RKO (cell line): ENCODE data around the gene ZNF282.

Source experiments
- DNase-seq: peaks from one replicate; pipeline ENCODE4 v3.0.0-alpha.2; 2016; ENCODE audit warnings: low spot score

The ZNF282 gene

GRCh38 chr7:149195180-149196150, at the start of gene ZNF282:
Gene ZNF282 (plus strand): TSS chr7:149195546. CDS start chr7:149195590, 44 bp downstream.
- peak; percentile 96 for DNase-seq

DNA sequence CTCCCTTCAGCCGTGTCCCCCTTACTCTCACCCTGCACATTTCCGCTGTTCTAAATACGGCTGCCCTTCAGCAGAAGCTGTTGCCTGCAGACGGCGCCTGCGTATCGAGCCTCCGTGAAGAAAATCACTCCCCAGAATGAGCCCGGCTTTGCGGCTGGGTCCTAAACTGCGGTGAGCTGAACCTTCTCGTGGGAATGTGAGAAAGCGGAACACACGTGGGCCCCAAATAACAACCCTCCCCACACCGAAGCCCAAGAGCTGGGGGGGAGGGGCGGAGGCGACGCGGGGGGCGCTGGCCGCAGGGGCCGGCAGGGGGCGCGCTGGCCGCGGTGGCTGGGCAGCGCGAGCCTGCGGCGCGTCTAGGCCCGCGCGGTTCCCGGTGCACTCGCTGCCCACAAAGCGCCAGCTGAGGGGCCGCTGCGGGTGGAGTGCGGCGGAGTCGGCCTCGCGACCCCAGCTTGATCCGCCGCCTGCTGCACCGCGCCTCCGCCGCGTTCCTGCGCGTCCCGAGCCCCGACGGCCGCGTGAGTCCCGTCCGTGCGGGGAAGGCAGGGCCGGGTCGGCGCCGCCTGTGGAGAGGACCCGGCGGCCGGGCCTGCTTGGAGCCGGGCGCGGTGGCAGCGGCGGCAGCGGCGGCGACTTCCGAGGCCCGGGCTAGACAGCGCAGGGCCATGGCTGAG, 48.1 kb upstream of the ZNF282 start, which contains the start of gene ZNF398:
TSS of gene ZNF398 (plus strand) at position 382 of the 680 bp plus-strand sequence. CDS start at position 672, 290 bp downstream.
- peak; percentile 88 for DNase-seq

- peak; percentile 71 for DNase-seq
These were observed 47.3 kb upstream of the ZNF282 start for GRCh38 chr7:149147752-149148653.

GRCh38 chr7:149150981-149151380, 44.4 kb upstream of the ZNF282 start:
- no peak for DNase-seq

DNA sequence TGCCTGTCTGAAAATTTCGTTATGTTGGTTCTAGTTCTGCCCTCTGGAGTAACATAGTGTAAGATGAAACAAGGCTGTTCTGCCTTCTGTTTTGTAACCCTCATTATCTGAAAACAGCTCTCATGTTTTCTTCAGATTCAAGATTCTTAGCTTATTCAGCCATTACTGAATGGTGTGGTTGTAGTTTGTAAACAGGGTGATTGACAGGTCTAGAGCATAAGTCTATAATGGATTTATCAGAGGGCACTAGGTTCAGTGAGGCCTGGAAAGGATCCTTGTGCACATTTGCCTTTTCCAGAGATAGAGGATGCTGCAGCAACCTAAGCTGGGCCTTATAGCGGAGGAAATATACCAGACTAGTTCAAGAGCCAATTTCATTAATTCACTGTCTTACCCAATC, 42.0 kb upstream of the ZNF282 start:
- no peak for DNase-seq

DNA sequence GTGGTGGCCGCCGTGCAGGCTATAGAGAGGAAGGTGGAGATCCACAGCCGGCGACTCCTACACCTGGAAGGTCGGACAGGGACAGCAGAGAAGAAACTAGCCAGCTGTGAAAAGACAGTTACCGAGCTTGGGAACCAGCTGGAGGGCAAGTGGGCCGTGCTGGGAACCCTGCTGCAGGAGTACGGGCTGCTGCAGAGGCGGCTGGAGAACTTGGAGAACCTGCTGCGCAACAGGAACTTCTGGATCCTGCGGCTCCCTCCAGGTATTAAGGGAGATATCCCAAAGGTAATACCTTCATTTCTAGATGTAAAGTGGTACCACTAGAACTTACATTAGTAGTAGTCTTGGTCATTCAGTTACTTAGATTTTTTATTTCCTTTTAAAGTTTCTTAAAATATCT, 41.3 kb upstream of the ZNF282 start:
- no peak for DNase-seq

GRCh38 chr7:149156898-149157297, 38.4 kb upstream of the ZNF282 start:
- DNase-seq: no peak

GRCh38 chr7:149161241-149161848, 34.0 kb upstream of the ZNF282 start:
- peak; percentile 87 for DNase-seq

DNA sequence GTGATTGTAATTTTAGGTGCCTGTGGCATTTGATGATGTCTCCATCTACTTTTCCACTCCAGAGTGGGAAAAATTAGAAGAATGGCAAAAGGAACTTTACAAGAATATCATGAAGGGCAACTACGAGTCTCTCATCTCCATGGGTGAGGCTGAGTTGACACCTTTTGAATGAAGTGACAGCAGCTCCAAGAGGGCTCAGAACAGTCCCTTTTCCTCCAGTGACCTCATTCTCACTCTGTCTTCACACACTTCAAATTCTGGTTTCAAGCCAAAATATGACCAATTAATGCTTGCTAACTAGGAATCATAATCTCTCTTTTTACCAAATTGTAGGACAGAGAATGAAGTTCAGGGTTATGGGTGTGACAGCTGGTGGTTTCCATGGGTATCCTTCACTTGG, 29.2 kb upstream of the ZNF282 start:
- DNase-seq: no peak

GRCh38 chr7:149166630-149167352, 28.6 kb upstream of the ZNF282 start:
- no peak for DNase-seq

DNA sequence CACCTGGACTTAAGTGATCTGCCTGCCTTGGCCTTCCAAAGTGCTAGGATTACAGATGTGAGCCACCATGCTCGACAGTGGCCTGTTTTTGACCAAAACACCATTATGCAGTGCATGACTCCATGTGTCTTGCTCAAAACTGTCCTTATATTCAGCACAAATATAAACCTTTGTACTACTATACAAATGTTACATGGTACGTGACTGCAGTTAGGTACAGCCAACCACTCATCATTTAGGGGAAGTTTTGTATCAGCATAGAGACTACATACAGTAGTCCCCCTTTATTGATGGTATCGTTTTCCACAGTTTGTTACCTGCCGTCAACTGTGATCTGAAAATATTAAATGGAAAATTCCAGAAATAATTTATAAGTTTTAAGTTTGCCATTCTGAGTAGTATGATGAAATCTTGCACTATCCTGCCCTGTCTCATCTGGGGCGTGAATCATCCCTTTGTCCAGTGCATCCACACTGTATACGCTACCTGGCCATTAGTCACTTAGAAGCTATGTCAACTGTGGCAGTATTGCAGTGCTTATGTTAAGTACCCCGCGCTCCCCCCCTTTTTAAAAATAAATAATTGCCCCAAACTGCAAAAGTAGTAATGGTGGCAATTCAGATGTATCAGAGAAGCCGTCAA, 23.3 kb upstream of the ZNF282 start:
- DNase-seq: no peak

- no peak for DNase-seq
These were observed 22.8 kb upstream of the ZNF282 start for GRCh38 chr7:149172534-149172920.

DNA sequence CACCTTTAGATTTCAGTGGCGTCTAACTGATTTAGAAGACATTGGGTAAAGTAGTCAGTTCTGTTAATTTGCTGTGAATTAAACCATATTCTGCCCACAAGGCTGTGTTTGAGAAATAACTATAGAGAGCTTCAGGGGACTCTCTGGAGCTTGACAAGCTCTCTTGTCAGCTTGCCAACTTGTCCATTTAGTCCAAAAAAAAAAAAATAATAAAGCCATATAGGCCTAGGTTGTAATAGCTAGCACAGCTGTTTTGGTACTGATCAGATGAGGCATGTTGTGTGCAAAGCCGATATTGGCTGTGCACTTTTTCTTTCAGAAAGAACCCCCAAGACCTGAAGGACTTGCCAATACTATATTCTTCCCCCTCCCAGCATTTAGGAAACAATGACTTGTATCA, 20.2 kb upstream of the ZNF282 start:
- DNase-seq: no peak

- DNase-seq: no peak
These were observed 16.1 kb upstream of the ZNF282 start for GRCh38 chr7:149179241-149179640.

GRCh38 chr7:149180722-149181449, 14.5 kb upstream of the ZNF282 start:
- DNase-seq: no peak

DNA sequence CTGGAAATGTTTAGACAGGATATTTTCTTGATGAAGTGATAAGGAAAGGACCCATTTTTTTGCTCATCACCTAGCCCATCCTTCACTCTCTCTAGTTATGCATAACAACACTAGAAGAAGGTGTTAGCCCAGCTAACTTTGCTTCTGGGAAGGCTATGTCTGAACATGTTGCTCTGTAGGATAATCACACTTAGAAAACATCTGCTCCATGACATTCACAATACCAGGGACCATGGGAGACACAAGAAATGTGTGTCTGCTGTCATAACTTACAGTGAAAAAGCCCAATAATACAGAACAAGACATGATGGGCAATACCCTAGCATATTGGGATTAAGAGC, 13.9 kb upstream of the ZNF282 start:
- DNase-seq: no peak

DNA sequence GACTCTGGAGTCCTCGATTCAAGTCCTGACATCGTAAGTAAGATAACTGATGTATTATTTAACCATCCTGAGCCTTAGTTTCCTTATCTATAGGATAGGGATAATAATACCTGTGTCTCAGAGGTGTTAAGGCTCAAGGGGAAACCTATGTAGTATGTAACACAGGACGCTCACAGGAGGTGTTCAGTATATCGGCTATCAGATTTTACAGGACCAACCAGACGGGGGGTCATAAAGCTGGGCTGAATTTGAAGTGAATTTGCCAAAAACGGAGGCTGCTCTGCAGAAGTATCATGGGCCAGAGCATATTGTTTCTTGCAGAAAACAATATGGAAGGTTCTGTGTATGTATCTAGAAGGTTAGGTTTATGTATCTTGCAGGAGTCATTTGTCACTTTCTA, 11.1 kb upstream of the ZNF282 start:
- DNase-seq: no peak

DNA sequence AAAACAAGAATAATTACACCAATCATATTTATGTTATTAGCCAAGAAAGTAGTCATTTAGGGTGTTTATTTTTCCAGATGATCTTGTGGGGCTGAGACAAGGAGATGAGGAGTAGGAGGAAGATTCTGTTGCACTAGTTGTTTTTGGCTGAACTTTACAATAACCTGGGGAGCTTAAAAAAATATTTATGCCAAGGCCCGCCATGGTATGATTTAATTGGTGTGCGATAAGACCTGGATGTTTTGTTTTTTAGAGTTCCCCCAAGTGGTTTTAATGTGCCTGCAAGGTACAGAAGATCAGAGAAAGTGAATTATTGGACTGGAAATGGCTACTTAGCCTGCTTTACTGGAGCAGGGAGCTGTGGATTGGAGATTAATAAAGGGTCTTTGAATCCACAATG, 7.1 kb upstream of the ZNF282 start:
- DNase-seq: no peak

GRCh38 chr7:149188637-149189259, 6.6 kb upstream of the ZNF282 start:
- no peak for DNase-seq
